Epithelial cell of proximal tubule (primary cell): ENCODE measurements around the gene TSKU. TPM values are rescaled to one million over a fixed set of nuclear protein-coding genes. Genes with fewer than 3 reads are reported as not detected.

Experiments used
- DNase-seq: peaks from one replicate; pipeline ENCODE4 v3.0.0-alpha.2; 2011; ENCODE audit warnings: low read depth
- H3K4me3 ChIP-seq: 2 replicates; pipeline ENCODE4 v1.5.1; 2011; ENCODE audit warnings: low read depth, mild to moderate bottlenecking, low read length
- CTCF ChIP-seq: conservative IDR thresholded peaks from 2 replicates; pipeline ENCODE4 v1.5.1; 2012; ENCODE audit warnings: low read depth, mild to moderate bottlenecking, low read length
- total RNA-seq: library from RNA; depleted of rRNA; stranded (reverse); fragments of >200 nt; gene quantifications from 2 replicates; pipeline ENCODE4 v1.2.3, GENCODE V29; 2015

The TSKU gene
- total RNA-seq, 1 donor from 2014 or later: 18.3 TPM

- TF ChIP-seq CTCF: no peak
- no peak for DNase-seq
- H3K4me3 ChIP-seq: no peak overlapping the region
These were observed 61.4 kb downstream of the TSKU start for GRCh38 chr11:76844511-76844910.

GRCh38 chr11:76845069-76845468 lies 61.9 kb downstream of the TSKU start:
- no peak overlapping the region for H3K4me3 ChIP-seq
- TF ChIP-seq CTCF: no peak
- no peak for DNase-seq

GRCh38 chr11:76846441-76846840 lies 63.3 kb downstream of the TSKU start:
- no peak for DNase-seq
- no peak for TF ChIP-seq CTCF
- H3K4me3 ChIP-seq: no peak overlapping the region

Other genes with a start within 250 kb of the TSKU start
- 0.29 TPM in 2 replicates for gene LRRC32, start 112.6 kb upstream of the TSKU start, total RNA-seq
- 10.6 and 11.4 TPM in 2 replicates for gene ACER3, start 77.6 kb downstream of the TSKU start, total RNA-seq